Neuronal stem cell (in vitro differentiated cells): Measurements from ENCODE around the gene G3BP1.

Experiments used
- DNase-seq: peaks from one replicate; pipeline ENCODE4 v3.0.0-alpha.2; 2013; ENCODE audit warnings: low spot score
- H2AFZ ChIP-seq: one replicate; pipeline ENCODE4 v1.6.1; 2013; ENCODE audit warnings: mild to moderate bottlenecking, low read length, inconsistent platforms
- H2AK5ac ChIP-seq: 2 replicates; pipeline ENCODE4 v1.6.1; 2013; ENCODE audit warnings: low read depth, mild to moderate bottlenecking, inconsistent platforms, low read length, moderate library complexity, mixed read lengths
- H2BK120ac ChIP-seq: 2 replicates; pipeline ENCODE4 v1.6.1; 2013; ENCODE audit warnings: low read depth, mild to moderate bottlenecking, inconsistent platforms, low read length, moderate library complexity, mixed read lengths
- H2BK12ac ChIP-seq: one replicate; pipeline ENCODE4 v1.6.1; 2013; ENCODE audit warnings: low read length, inconsistent platforms
- H2BK15ac ChIP-seq: 2 replicates; pipeline ENCODE4 v1.6.1; 2013; ENCODE audit warnings: mild to moderate bottlenecking, low read length, inconsistent platforms, mixed read lengths
- H2BK5ac ChIP-seq: one replicate; pipeline ENCODE4 v1.6.1; 2013; ENCODE audit warnings: inconsistent platforms, mild to moderate bottlenecking, low read length, moderate library complexity
- H3K14ac ChIP-seq: one replicate; pipeline ENCODE4 v1.6.1; 2013; ENCODE audit warnings: low read length, inconsistent platforms
- H3K18ac ChIP-seq: 2 replicates; pipeline ENCODE4 v1.6.1; 2013; ENCODE audit warnings: low read length, inconsistent platforms
- H3K23ac ChIP-seq: 2 replicates; pipeline ENCODE4 v1.6.1; 2013; ENCODE audit warnings: low read depth, mild to moderate bottlenecking, mixed read lengths, low read length, inconsistent platforms; ENCODE audit not compliant: poor library complexity
- H3K27ac ChIP-seq: replicated peaks from 3 replicates; pipeline ENCODE4 v1.5.1; 2013; ENCODE audit warnings: low read length, inconsistent platforms
- H3K27me3 ChIP-seq, 3 experiments: 2 replicates each; pipeline ENCODE4 v1.6.1; 2013; ENCODE audit warnings: low read length in 3 of 3, mild to moderate bottlenecking in 2 of 3, inconsistent platforms in 1 of 3, low read depth in 1 of 3, mixed read lengths in 1 of 3, moderate library complexity in 1 of 3; ENCODE audit not compliant: control insufficient read depth in 3 of 3, insufficient read depth in 3 of 3
- H3K36me3 ChIP-seq, 2 donors: replicated peaks in 1 of 2; 2 replicates each; pipeline ENCODE4 v1.6.1; 2013; ENCODE audit warnings: low read length in 2 of 2; ENCODE audit not compliant: control insufficient read depth in 2 of 2, insufficient read depth in 2 of 2
- H3K4ac ChIP-seq: 2 replicates; pipeline ENCODE4 v1.6.1; 2013; ENCODE audit warnings: inconsistent platforms, mild to moderate bottlenecking, low read length, moderate library complexity
- H3K4me1 ChIP-seq, 2 donors: 1 replicate in 1 of 2; 2 replicates in 1 of 2; pipeline ENCODE4 v1.6.1; 2013; ENCODE audit warnings: low read length in 2 of 2, low read depth in 1 of 2; ENCODE audit not compliant: control insufficient read depth in 2 of 2, insufficient read depth in 1 of 2
- H3K4me2 ChIP-seq: one replicate; pipeline ENCODE4 v1.6.1; 2013; ENCODE audit warnings: mild to moderate bottlenecking, low read length, inconsistent platforms; ENCODE audit not compliant: insufficient read depth, poor library complexity, severe bottlenecking
- H3K4me3 ChIP-seq, 2 donors: 2 replicates each; pipeline ENCODE4 v1.5.1; 2013; ENCODE audit warnings: low read length in 2 of 2, mild to moderate bottlenecking in 2 of 2, inconsistent platforms in 1 of 2, moderate library complexity in 1 of 2
- H3K79me1 ChIP-seq: one replicate; pipeline ENCODE4 v1.6.1; 2013; ENCODE audit warnings: low read depth, mild to moderate bottlenecking, inconsistent platforms, low read length, moderate library complexity
- H3K9ac ChIP-seq: one replicate; pipeline ENCODE4 v1.6.1; 2013; ENCODE audit warnings: mild to moderate bottlenecking, low read depth, low read length, inconsistent platforms; ENCODE audit not compliant: poor library complexity
- H3K9me3 ChIP-seq, 2 donors: replicated peaks in 1 of 2; 2 replicates each; pipeline versions ENCODE3 to v1.6.1; 2013; ENCODE audit warnings: low read length in 2 of 2, mild to moderate bottlenecking in 2 of 2, inconsistent platforms in 1 of 2, low read depth in 1 of 2, mixed read lengths in 1 of 2, moderate library complexity in 1 of 2; ENCODE audit not compliant: control insufficient read depth in 2 of 2, insufficient read depth in 1 of 2
- H4K8ac ChIP-seq: one replicate; pipeline ENCODE4 v1.6.1; 2013; ENCODE audit warnings: low read depth, mild to moderate bottlenecking, inconsistent platforms, low read length, moderate library complexity
- H4K91ac ChIP-seq: one replicate; pipeline ENCODE4 v1.6.1; 2013; ENCODE audit warnings: low read length, low read depth, mild to moderate bottlenecking, inconsistent platforms; ENCODE audit not compliant: poor library complexity
- WGBS, 2 donors: extraction: QIAGEN DNeasy Blood & Tissue Kit; methylation state at CpG; one replicate each; pipeline ENCODE4 v1.1.7; 2013; ENCODE audit warnings: missing lambda C conversion rate in 2 of 2, mixed read lengths in 1 of 2; ENCODE audit not compliant: insufficient read length in 2 of 2, insufficient replicate concordance in 1 of 2; ENCODE audit errors: extremely low coverage in 2 of 2; 5-methylcytosine and 5-hydroxymethylcytosine counted together

G3BP1 gene

GRCh38 chr5:151784141-151784540 lies 12.4 kb downstream of the G3BP1 start:
- H3K23ac ChIP-seq, result no peak overlapping the region
- H3K14ac ChIP-seq, result no peak overlapping the region
- WGBS, 2 donors, result no CpG with 5 or more reads among the region's 3 CpGs
- no peak overlapping the region for H2AK5ac ChIP-seq
- peaks cover 8 to 71% of the 10 kb centered on the region in 2 donors for H3K36me3 ChIP-seq
- H3K18ac ChIP-seq, result no peak overlapping the region
- no peaks in the 10 kb centered on the region for H3K4me1 ChIP-seq
- no peak for DNase-seq
- no peak overlapping the region for H3K27ac ChIP-seq
- H3K4me2 ChIP-seq, result no peak overlapping the region
- no peak overlapping the region for H3K4me3 ChIP-seq
- no peak overlapping the region for H2BK5ac ChIP-seq
- H3K9me3 ChIP-seq, result no peaks in the 10 kb centered on the region
- no peak overlapping the region for H2BK15ac ChIP-seq
- no peak overlapping the region for H2AFZ ChIP-seq
- no peak overlapping the region for H3K9ac ChIP-seq
- no peak overlapping the region for H4K91ac ChIP-seq
- H3K4ac ChIP-seq, result no peak overlapping the region
- H3K79me1 ChIP-seq, result peaks cover 10% of the 10 kb centered on the region
- H3K27me3 ChIP-seq, result no peaks in the 10 kb centered on the region
- no peak overlapping the region for H2BK12ac ChIP-seq
- no peak overlapping the region for H4K8ac ChIP-seq
- H2BK120ac ChIP-seq, result no peak overlapping the region

- no peaks in the 10 kb centered on the region for H3K9me3 ChIP-seq
- no peak overlapping the region for H4K91ac ChIP-seq
- H3K27ac ChIP-seq, result no peak overlapping the region
- H3K23ac ChIP-seq, result no peak overlapping the region
- H3K14ac ChIP-seq, result no peak overlapping the region
- H3K9ac ChIP-seq, result no peak overlapping the region
- H2BK15ac ChIP-seq, result no peak overlapping the region
- no peak overlapping the region for H3K4me2 ChIP-seq
- peaks cover 15 to 74% of the 10 kb centered on the region in 2 donors for H3K36me3 ChIP-seq
- no peak overlapping the region for H3K4ac ChIP-seq
- peaks cover 7% of the 10 kb centered on the region for H3K79me1 ChIP-seq
- no peaks in the 10 kb centered on the region for H3K4me1 ChIP-seq
- no peak overlapping the region for H2AK5ac ChIP-seq
- no peak overlapping the region for H2BK5ac ChIP-seq
- no peak overlapping the region for H3K18ac ChIP-seq
- no peak for DNase-seq
- H4K8ac ChIP-seq, result no peak overlapping the region
- no peaks in the 10 kb centered on the region for H3K27me3 ChIP-seq
- no CpG with 5 or more reads among the region's 4 CpGs for WGBS, 2 donors
- no peak overlapping the region for H2BK12ac ChIP-seq
- H2BK120ac ChIP-seq, result no peak overlapping the region
- H3K4me3 ChIP-seq, result no peak overlapping the region
- H2AFZ ChIP-seq, result no peak overlapping the region
These were observed 14.7 kb downstream of the G3BP1 start for GRCh38 chr5:151786468-151786867.

GRCh38 chr5:151787817-151788216 lies 16.1 kb downstream of the G3BP1 start:
- H2AFZ ChIP-seq, result no peak overlapping the region
- DNase-seq, result no peak

GRCh38 chr5:151793358-151793757 lies 21.6 kb downstream of the G3BP1 start:
- Histone ChIP-seq H3K36me3 (peaks cover 35 to 100% of the 10 kb centered on the region in 2 donors), H3K14ac (no peak overlapping the region), H2AK5ac (no peak overlapping the region)

More at GRCh38 chr5:151787817-151788216, 16.1 kb downstream of the G3BP1 start:
- Histone ChIP-seq H2BK15ac (no peak overlapping the region), H2AK5ac (no peak overlapping the region), H3K36me3 (peaks cover 23 to 78% of the 10 kb centered on the region in 2 donors), H3K4me3 (no peak overlapping the region), H3K27me3 (no peaks in the 10 kb centered on the region), H3K18ac (no peak overlapping the region), H3K23ac (no peak overlapping the region), H2BK12ac (no peak overlapping the region), H3K4me1 (no peaks in the 10 kb centered on the region), H2BK5ac (no peak overlapping the region), H2BK120ac (no peak overlapping the region), H3K14ac (no peak overlapping the region), H4K91ac (no peak overlapping the region), H3K9ac (no peak overlapping the region), H4K8ac (no peak overlapping the region), H3K4ac (no peak overlapping the region), H3K9me3 (no peaks in the 10 kb centered on the region), H3K27ac (no peak overlapping the region), H3K4me2 (no peak overlapping the region), H3K79me1 (peaks cover 8% of the 10 kb centered on the region)
- no CpG with 5 or more reads among the region's 6 CpGs for WGBS, 2 donors

More at GRCh38 chr5:151793358-151793757, 21.6 kb downstream of the G3BP1 start:
- Histone ChIP-seq H3K4me2 (no peak overlapping the region), H3K27ac (no peak overlapping the region), H2BK15ac (no peak overlapping the region), H3K27me3 (no peaks in the 10 kb centered on the region), H2BK120ac (no peak overlapping the region), H4K8ac (no peak overlapping the region), H3K23ac (no peak overlapping the region), H3K9ac (no peak overlapping the region), H3K4me3 (no peak overlapping the region), H4K91ac (no peak overlapping the region), H3K4me1 (no peaks in the 10 kb centered on the region), H3K79me1 (peaks cover 5% of the 10 kb centered on the region), H3K4ac (no peak overlapping the region), H2AFZ (no peak overlapping the region), H3K9me3 (no peaks in the 10 kb centered on the region), H2BK5ac (no peak overlapping the region), H2BK12ac (no peak overlapping the region), H3K18ac (no peak overlapping the region)
- WGBS, 2 donors, result no CpG with 5 or more reads among the region's 3 CpGs
- no peak for DNase-seq
